ENCODE results near the gene RNF220.

GRCh38 chr1:44423591-44424537, 18.8 kb downstream of the RNF220 start:
- no peak for TF ChIP-seq CTCF (IDR thresholded peaks at IDR 0.05; ENCODE audit: low read depth, low read length, poor library complexity, severe bottlenecking)
- no peak for TF ChIP-seq EZH2phosphoT487 (IDR thresholded peaks at IDR 0.05; ENCODE audit: borderline replicate concordance, low read length)
